HG03378 (cell line): ENCODE results near the gene SMYD3.

ENCODE experiments used
- ATAC-seq: cut with Tn5 transposase; IDR thresholded peaks from one replicate; pipeline ENCODE4 v1.9.1; 2021; ENCODE audit warnings: mild to moderate bottlenecking, moderate library complexity; ENCODE audit not compliant: unreplicated experiment

Gene SMYD3

DNA sequence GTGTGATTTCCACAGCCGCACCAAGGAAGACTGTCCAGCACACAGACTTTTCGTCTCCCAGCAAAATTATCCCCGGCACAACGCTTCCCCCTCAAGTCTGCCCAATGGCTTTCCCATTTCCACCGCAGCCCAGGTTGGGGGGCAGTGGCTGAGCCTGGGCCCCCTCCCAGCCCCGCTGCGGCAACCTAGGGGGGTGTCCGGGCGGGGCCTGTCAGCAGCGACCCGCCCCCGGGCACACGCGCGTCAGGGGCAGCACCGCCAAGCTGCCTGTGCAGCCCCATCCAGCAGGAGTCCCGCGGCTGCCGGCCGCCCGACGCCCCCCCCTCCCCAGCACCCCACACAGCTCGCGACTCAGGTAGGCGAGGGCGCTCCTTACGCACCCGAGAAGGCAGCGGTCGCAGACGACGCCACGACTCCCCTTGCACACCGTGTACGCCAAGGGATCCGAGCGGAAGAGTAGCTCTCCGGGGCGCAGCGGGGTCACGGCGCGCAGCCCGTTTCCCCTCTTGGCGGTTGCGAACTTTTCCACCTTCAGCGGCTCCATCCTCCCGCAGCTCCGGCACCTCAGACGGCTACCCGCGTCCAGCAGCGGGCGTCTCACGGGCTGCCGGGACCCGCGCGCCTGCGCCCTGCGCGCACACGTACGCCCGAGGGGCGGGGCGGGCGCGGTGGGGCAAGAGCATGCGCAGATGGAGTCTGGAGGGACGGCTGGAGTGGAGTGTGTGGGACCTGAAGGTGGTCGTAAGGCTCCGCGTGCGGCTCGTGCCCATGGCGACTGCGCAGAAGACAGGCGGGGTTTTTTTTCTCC lies at the start of gene SMYD3:
SMYD3 (minus strand) TSS at position 606 of the 808 bp plus-strand sequence.
- peak; percentile 82 for ATAC-seq

DNA sequence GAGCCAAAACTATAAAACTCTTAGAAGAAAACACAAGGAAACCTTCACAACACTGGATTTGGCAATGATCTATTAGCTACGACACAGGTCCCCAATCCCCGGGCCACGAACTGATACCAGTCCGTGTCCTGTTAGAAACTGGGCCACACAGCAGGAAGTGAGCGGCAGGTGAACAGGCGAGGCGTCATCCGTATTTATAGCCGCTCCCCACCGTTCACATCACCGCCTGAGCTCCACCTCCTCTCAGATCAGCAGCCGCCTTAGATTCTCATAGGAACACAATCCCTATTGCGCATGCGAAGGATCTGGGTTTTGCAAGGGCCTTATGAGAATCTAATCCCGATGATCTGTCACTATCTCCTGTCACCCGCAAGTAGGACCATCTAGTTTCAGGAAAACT lies 47.1 kb upstream of the SMYD3 start:
- ATAC-seq: no peak

DNA sequence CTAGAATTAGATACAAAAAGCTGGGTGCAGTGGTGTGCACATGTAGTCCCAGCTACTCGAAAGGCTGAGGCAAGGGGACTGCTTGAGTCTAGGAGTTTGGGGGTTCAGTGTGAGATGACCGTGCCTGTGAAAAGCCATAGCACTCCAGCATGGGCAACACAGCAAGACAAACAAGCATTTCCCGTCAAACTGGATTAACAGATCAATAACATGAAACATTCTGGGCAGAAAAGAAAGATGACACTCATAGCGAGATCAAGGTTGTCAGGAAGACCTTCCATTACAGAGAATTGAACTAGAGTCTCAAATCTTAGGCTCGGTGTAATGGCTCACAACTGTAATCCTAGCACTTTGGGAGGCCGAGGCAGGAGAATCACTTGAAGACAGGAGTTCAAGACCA lies 45.0 kb upstream of the SMYD3 start:
- no peak for ATAC-seq

DNA sequence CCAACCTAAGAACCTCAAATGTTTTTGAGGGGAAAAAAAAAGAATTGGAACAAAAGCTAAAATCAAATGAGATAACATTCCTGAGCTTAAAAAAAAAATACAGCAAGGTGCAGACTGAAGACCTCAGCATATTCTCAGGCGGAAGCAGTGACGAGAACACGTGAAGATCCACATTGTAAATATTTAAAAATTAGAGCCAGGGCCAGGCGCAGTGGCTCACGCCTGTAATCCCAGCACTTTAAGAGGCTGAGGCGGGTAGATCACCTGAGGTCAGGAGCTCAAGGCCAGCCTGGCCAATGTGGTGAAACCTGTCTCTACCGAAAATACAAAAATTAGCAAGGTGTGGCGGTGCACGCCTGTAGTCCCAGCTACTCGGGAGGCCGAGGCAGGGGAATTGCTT lies 43.3 kb upstream of the SMYD3 start:
- ATAC-seq: no peak

DNA sequence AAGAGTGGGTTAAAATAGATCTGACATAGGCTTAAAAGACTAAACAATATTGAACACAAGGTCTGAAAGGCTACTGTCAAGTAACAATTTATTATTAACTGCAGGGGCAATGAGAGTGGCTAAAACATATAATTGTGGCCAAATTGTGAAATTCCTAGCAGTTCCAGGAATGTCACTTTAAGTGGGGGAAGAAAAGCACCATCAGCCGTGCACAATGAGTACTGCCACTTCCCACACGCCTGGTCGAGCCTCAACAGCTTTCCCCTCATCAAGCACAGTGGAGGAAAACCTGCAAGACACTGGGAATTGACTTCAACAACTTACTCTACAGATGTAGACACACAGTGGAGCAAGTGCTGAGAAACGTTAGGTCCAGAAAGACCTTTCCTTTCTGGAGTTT lies 42.6 kb upstream of the SMYD3 start:
- no peak for ATAC-seq

DNA sequence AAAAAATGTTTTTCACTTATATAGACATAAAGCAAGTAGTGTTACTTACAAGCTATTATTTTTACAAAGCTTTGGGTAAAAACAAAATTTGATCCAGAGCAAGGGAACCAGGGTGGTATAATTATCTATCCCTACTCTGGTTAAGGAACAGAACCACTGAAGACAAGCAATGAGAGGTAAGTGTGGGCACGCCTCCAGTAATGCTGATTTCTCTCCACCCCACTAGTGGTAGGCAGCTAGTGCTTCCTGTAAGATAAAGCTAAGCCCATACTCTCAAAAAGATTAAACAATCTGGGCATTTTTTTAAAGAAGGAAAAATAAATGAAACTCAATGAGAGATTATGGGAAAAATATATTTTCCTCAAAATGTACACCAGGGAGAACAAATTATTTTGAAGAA lies 36.9 kb upstream of the SMYD3 start:
- no peak for ATAC-seq

DNA sequence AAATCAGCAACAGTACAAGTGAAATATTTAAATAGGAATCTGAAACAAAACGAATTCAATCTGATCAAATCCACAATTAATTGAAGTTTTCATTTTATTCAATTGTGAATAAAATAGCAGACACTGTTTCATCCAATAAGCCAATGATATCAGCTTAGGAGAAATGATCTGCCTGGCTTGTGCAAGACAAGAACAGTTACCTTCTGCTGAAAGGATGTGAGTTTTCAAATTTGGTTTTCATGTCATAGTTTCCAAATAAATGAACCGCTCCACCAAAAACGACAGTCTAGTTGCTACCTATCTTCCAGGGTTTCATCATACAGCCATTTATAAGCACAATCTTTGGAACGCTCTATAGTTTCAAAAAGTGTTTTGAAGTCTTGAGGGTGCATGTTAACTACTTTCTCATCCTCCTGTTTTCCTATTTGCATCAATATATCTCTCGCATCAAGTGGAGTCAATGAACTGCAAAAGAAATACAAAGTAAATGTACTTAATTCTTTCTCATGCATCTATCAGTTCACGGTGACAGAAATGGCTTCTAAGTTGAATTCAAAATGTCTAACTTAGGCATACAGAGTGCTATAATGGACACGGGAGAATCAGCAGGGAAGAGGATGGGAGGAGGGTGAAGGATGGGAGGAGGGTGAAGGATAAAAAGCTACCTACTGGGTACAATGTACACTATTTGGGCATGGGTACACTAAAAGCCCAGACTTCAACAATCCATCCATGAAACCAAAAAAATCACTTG lies 33.8 kb upstream of the SMYD3 start:
- ATAC-seq: no peak

DNA sequence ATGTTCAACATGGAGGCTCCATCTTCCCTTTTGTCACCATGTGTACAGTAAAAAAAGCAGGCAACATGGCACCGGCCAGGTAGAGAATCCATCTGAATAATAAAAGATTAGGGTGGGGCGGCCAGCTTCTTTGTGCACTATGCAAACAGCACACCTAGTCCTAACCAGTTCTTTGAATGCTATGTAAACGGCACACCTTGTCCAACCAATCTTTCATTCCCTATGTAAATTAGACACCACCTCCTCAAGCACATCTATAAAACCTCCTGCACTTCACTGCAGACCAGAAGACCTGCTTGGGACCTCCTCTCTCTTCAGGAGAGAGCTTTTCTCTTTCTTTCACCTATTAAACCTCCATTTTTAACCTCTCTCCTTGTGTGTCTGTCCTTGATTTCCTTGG lies 30.8 kb upstream of the SMYD3 start:
- ATAC-seq: no peak

DNA sequence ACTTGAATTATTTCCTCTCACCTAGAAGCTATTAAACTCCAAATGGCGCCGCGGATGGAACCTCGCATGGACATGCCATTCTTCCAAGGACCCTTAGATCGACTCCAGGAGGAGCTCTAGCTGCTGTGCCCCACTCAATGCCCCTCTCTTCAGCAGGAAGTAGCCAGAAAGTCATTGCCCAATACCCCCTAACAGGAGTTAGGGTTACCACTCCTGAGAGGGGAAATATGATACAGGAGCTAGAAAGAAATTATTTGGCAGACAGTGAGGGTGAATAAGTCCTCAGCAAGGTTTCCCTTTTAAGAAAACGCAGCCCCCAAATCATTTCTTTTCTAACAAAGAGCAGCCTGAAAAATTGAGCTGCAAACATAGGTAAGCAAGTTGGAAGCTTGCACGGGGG lies 30.4 kb upstream of the SMYD3 start:
- no peak for ATAC-seq

DNA sequence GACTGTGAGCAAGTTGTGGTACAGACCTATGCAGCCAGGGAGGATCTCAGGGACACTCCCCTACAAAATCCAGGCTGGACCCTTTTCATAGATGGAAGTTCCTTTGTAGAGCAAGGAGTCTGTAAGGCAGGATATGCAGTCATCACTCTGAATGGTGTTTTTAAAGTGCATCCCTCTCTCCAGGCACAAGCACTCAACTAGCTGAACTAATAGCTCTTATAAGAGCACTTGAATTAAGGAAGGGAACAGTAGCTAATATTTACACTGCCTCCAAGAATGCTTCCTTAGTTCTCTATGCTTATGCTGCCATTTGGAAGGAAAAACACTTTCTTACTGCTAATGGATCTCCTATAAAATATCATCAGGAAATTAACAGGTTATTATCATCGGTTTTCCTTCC lies 27.0 kb upstream of the SMYD3 start:
- no peak for ATAC-seq

DNA sequence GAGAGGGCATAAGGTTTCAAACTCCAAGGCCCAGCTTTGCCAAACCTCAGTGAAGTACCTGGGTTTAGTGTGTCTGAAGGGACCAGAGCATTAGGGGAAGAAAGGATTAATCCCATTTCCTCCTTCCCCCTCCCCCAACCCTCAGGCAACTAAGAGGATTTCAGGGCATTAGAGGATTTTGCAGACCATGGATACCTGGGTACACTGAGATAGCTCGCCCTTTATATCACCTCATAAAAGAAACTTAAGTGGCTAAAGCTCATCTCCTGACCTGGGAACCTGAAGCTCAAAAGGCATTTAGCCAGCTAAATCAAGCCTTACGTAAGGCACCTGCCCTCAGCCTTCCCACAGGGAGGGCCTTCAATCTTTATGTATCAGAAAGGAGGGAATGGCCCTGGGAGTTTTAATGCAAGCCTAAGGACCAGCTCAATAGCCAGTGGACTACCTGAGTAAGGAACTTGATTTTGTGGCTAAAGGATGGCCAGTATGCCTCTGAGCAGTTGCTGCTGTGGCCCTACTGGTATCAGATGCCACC lies 26.4 kb upstream of the SMYD3 start:
- no peak for ATAC-seq

DNA sequence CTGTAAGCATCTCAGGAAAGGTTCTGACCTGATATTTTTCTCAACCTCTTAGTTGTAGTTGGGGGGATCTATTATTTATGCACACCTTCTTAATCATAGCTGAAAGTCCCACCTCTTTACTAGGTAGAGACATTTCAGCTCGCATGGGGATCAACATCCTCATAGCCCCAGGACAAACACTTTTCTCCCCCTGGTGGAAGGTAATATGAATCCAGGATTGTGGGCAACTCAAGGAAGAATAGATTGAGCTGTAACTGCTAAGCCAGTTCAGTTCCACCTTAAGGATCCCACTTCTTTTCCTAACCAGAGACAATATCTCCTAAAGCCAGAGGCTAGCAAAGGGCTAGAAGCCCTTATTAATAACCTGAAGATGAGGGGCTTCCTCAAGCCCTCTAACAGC lies 25.4 kb upstream of the SMYD3 start:
- ATAC-seq: no peak

DNA sequence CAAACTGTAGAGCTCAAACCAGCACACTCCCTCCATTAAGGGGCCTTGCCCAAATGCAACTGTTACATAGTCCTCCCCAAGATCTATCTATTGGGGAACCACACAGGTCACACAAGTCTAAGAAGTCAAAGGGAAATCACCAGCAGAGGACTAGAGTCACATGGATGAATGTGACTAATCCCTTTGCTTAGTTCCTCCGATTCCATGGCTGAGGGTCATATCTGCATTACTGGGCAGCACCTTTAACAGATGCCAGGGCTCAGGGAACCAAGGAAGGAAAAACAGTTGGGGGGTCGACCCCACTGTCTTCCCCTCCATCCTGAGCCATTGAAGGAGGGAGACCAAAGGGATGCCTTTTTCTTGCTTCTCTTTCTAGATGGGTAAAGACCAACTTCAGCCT lies 23.4 kb upstream of the SMYD3 start:
- no peak for ATAC-seq

DNA sequence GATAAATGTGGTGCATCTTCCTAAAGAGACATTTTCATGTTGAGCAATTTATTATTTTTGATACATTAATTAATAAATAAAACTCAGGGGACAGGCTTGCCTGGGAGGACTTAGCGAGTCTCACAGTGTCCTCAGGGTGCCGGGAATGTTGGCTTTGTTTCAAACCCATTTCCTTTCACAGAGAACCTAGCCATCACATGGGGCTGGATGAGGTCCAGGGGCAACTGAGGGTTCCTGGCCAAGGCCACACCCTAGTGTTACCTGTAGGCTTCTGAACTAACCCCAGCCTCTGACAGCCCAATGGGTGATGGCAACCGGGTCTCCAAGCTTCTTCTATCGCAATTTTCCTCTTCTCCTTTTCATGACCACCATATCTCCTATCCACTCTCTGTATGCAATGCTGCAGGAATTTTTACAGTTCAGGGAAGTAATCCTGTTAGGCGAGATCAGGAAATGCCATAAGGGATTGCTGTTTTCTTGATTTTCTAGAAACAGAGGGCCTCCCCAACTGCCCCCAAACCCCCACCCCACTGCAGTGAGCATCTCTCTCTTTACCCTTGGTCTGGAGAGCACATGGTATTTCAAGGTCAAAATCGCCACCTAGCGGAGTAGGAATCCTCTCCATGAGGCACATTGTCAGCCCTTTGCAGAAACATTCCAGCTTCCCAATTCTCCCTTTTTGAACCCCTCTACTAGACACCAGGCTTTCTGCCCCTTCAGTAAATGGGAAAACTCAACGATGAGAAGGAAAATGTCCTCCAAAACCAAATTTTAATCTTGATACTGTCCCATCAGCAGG lies 22.1 kb upstream of the SMYD3 start:
- ATAC-seq: no peak

DNA sequence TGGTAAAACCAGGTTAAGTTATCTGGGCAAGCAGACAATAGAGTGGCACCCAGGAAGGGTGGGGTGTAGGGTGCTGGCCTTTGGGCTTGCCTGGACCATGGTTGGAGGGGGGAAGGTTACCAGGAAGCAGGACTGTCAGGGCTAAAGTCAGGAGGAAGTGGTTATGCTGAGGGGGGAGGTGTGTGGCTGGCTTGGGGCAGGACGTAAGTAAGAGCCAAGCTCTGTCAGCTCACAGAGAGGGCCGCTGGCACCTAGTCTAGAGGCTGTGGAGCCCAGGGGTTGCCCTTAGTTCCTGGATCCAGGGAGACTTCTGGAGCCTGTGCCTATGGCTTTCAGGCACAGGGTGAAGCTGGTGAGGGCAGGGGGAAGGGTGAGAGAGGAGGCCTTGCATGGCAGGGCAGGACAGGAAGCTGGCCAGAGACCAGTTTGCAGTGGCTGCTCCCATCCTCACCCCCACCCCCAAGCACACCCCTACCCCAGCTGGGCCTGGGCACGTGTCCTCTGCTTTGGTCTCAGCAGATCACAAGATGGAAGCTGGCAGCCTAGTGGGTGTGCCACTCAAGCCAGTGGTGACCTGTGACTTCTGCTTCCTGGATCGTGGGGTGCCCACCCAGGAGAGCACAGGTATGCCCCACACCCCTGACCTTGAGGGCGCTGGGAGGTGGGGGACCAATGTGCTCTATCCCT lies 20.5 kb upstream of the SMYD3 start:
- peak; percentile 71 for ATAC-seq

DNA sequence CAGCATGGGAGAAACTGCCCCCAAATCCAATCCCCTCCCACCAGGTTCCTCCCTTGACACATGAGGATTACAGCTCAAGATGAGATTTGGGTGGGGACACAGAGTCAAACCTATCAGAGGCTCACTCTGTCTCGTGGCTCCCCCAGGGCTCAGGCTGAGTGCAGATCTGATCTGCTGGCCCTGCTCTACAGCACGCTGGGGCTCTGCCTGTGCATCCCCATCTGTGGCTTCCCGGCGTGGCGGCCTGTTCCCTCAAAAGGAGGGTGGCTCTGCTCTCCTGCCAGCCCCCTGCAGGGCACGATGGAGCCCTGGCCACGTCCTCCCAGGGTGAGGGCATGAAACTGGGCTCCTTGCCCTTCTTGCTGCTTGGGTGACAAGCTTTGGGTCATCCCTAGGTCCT lies 19.8 kb upstream of the SMYD3 start:
- no peak for ATAC-seq

DNA sequence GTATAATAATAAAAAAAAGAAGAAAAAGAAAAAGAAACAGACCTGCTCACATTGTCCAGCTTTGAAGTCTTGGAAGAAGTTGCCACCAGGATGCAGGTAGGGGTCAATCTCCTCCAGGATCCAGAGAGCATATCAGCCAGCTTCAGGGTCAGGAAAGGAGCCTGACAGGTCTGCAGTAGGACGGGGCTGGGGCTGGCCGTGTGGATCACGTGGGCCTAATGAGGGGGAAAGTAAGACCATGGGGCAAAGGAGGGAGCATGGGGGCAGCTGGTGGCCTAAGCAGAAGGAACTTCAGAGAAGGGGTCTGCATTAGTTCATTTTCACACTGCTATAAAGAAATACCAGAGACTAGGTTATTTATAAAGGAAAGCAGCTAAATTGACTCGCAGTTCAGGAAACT lies 19.3 kb upstream of the SMYD3 start:
- no peak for ATAC-seq

DNA sequence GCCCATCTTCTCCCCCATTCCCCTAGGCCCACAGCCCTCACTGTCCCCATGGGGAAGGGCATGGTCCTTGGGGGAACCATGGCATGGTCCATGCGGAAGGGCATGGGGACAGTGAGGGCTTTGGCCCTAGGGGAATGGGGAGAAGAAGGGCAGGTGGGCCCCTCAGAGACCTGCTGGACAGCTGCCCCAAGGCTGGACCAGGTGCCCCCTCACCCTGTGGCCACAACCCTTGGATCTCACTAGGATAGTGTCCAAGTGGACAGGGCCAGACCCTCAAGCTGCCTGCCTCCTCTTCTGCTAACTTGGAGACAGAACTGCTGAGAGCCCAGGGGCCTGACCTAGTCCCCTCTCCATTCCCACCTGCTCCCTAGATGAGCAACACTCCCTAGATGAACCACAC lies 12.4 kb upstream of the SMYD3 start:
- no peak for ATAC-seq

DNA sequence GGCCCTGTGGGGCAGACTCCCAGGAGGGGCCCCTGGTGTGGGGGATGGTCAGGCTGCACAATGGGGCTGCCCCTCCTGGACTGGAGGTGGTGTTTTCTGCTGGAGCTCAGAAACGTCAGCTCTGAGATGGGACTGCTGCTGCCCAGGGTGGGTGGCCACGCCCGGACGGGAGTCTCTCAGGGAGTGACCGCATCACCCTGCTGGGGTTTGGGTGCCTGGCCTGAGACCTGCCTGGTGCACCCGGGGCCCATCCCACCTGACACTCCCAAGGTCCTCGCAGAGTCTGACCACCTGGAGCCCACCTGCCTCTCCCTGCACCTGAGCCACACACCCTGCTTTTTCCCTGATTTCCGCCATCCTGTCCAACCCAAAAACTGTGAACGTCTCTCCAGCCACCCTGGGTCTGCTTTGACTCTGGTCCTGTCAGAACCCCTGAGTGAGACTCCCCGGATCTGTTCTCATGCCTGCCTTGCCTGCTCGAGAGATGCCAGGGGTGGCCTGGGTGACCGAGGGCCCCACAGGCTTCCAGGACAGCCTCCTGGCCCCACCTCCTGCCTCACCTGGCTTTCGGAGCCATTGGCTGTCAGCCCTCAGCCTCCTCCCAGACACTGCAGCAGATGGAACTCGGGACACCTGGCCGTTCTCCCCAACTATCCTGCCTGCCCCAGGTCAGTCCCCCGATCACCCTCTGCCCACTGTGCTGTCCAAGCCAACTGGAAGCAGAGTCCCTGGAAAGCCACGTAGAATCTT lies 11.6 kb upstream of the SMYD3 start:
- ATAC-seq: no peak

DNA sequence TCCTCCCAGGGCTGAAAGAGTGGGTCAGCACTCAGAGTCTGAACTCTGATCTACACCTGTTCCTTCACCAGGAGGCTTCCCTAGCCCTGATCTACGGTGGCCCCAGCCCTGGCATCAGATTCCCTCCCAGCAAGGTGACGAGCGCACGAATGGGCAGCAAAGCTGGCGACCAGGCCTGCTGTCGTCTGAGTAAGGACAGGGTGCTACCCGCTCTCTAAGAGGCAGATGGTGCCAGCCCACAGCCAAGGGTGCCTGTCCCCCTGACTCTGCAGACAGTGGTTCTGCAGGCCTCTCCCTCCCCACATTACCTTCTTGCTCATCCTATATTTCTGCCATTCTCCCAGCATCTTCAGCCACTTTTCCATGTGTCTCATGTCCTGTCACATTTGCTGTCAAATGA lies 10.3 kb upstream of the SMYD3 start:
- no peak for ATAC-seq
